ENCODE measurements around the gene POLRMT.

The POLRMT gene

GRCh38 chr19:618247-618619 is 15.1 kb downstream of the POLRMT start:
- DNase-seq (ENCODE audit: low read depth) = no peak
- no peak for TF ChIP-seq CTCF (IDR thresholded peaks at IDR 0.05; ENCODE audit: low read length, missing control alignments)

GRCh38 chr19:617551-618246 is 15.6 kb downstream of the POLRMT start:
- no peak for TF ChIP-seq CTCF (IDR thresholded peaks at IDR 0.05; ENCODE audit: low read length, missing control alignments)
- no peak overlapping the region for H3K4me3 ChIP-seq (replicated peaks; ENCODE audit: low read depth, low read length)
- DNase-seq (ENCODE audit: low read depth) = no peak

More at GRCh38 chr19:618247-618619, 15.1 kb downstream of the POLRMT start:
- H3K4me3 ChIP-seq (replicated peaks; ENCODE audit: low read depth, low read length) = no peak overlapping the region

DNA sequence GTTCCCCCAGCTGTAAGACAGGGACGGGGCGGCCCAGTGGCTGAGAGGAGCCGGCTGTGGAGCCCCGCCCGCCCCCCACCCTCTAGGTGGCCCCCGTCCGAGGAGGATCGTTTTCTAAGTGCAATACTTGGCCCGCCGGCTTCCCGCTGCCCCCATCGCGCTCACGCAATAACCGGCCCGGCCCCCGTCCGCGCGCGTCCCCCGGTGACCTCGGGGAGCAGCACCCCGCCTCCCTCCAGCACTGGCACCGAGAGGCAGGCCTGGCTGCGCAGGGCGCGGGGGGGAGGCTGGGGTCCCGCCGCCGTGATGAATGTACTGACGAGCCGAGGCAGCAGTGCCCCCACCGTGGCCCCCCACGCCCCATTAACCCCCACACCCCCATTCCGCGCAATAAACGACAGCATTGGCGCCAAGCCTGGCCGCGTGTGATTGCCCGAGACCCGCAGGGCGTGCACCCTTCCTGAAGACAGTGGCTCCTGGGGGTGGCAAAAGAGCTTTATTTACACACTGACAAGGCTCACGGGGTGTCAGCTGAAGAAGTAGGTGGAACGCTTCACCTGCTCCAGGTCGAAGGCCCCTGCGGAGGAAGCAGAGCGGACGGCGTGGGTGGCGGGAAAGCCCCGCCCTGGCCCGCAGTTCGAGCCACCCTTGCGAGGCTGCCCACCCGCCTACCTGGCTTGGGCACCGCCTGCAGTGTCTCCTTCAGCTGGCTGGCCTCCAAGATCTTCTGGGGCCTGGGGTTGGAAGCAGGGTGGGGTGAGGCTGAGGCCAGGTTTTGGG is 16.4 kb downstream of the POLRMT start:
- no peak for DNase-seq (ENCODE audit: low read depth)
- no peak for TF ChIP-seq CTCF (IDR thresholded peaks at IDR 0.05; ENCODE audit: low read length, missing control alignments)
- no peak overlapping the region for H3K4me3 ChIP-seq (replicated peaks; ENCODE audit: low read depth, low read length)

GRCh38 chr19:616062-616700 is 17.2 kb downstream of the POLRMT start:
- H3K4me3 ChIP-seq (replicated peaks; ENCODE audit: low read depth, low read length) = no peak overlapping the region
- no peak for TF ChIP-seq CTCF (IDR thresholded peaks at IDR 0.05; ENCODE audit: low read length, missing control alignments)
- DNase-seq (ENCODE audit: low read depth) = no peak

DNA sequence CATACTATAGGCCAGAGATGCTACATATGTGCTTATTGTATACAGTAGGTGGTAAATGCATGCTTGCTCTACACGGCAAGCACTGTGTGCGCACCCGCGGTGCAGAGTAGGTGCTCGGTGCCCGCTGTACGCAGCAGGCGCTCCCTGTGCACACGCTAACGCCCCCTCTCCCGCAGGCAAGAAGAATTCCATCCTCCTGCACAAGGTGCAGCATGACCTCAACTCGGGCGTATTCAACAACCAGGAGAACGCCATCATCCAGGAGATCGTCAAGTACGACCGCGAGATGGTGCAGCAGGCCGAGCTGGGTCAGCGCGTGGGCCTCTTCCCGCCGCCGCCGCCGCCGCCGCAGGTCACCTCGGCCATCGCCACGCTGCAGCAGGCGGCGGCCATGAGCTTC is 17.7 kb downstream of the POLRMT start:
- no peak for DNase-seq (ENCODE audit: low read depth)
- H3K4me3 ChIP-seq (replicated peaks; ENCODE audit: low read depth, low read length) = no peak overlapping the region
- no peak for TF ChIP-seq CTCF (IDR thresholded peaks at IDR 0.05; ENCODE audit: low read length, missing control alignments)

DNA sequence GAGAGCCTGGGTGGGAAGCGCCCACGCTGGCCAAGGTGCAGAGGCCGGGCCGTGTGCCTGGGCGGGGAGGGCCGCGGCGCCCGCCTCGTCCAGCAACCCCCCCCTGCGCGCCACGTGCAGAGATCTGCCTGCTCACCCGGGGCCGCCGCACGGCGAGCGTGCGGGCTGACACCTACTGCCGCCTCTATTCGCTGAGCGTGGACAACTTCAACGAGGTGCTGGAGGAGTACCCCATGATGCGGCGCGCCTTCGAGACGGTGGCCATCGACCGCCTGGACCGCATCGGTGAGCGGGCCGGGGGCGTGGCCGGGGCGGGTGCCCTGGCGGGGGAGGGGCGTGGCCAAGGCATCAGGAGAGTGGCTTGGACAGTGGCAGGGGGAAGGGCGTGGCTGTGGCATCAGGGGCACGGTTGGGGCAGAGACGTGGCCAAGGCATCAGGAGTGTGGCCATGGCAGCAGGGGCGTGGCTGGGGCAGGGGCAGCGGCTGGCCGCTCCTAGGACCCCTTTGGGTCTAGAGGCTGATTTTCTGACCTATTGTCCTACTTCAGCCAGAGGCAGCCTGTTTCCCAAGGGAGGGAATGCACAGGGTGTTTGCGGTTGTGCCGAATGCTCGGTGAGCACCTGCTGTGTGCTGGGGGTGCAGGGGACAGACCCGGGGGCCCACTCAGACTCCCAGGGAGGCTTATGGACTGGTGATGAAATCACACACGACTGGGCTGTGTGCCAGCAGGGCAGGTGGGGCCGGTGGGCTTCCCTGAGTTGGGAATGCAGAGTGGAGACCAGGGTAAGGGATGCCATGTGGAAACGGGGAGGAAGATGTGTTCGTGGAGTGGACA is 19.4 kb downstream of the POLRMT start:
- no peak overlapping the region for H3K4me3 ChIP-seq (replicated peaks; ENCODE audit: low read depth, low read length)
- no peak for DNase-seq (ENCODE audit: low read depth)
- TF ChIP-seq CTCF (IDR thresholded peaks at IDR 0.05; ENCODE audit: low read length, missing control alignments) = no peak
